GM13976 (cell line): Measurements from ENCODE around the gene TBC1D22A.

Source experiments
- DNase-seq: peaks from one replicate; pipeline ENCODE4 v3.0.0; 2012; ENCODE audit warnings: low spot score
- in situ Hi-C: fragments of 300-500 bp; cut with MboI; formaldehyde crosslinking; loops from one replicate; pipeline ENCODE4 v1.12.0; 2022; ENCODE audit warnings: low sequenced_read_pairs, mixed read lengths, inconsistent platforms; ENCODE audit not compliant: unreplicated experiment
- TF ChIP-seq, protein P1 (sequence below): IDR thresholded peaks from 2 replicates; pipeline ENCODE4 v1.5.1; 2012; ENCODE audit warnings: borderline replicate concordance, mild to moderate bottlenecking; ENCODE audit not compliant: insufficient read depth; ENCODE audit errors: extremely low read depth, missing control alignments, control extremely low read depth

Gene TBC1D22A

GRCh38 chr22:47144076-47144765 lies 381.8 kb downstream of the TBC1D22A start:
- TF ChIP-seq, protein P1, sequence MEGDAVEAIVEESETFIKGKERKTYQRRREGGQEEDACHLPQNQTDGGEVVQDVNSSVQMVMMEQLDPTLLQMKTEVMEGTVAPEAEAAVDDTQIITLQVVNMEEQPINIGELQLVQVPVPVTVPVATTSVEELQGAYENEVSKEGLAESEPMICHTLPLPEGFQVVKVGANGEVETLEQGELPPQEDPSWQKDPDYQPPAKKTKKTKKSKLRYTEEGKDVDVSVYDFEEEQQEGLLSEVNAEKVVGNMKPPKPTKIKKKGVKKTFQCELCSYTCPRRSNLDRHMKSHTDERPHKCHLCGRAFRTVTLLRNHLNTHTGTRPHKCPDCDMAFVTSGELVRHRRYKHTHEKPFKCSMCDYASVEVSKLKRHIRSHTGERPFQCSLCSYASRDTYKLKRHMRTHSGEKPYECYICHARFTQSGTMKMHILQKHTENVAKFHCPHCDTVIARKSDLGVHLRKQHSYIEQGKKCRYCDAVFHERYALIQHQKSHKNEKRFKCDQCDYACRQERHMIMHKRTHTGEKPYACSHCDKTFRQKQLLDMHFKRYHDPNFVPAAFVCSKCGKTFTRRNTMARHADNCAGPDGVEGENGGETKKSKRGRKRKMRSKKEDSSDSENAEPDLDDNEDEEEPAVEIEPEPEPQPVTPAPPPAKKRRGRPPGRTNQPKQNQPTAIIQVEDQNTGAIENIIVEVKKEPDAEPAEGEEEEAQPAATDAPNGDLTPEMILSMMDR = no peak
- no peak for DNase-seq
- in situ Hi-C loops = no loop called here

DNA sequence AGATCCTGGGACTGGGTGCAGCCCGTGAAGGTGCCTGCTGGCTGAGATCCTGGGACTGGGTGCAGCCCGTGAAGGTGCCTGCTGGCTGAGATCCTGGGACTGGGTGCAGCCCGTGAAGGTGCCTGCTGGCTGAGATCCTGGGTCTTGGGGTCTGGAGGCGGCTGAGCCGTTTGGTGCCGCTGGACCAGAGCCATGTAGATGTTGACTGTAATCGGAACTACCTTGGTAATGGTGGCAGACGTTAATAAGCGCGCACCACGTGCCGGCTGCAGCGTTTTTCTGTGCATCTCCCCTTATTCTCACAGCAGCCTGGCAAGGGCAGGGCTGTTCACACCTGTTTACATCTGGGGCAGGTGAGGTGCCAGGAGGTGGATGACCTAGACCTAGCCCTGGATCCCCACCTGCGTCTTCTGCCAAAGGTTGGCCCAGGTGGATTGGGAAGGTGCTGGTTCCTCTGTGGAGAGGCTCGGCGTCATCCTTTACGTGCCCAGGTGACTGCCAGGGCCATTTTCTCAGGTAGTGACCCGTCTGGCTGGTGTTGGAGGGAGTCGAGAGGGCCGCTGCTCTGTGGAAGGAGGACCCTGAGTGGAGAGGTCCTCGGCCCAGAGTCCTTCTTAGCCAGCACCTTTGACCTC lies 382.5 kb downstream of the TBC1D22A start:
- TF ChIP-seq, protein P1 = no peak
- in situ Hi-C loops = no loop called here
- DNase-seq = no peak

- TF ChIP-seq, protein P1 = no peak
- no peak for DNase-seq
- in situ Hi-C loops = no loop called here
Observed at GRCh38 chr22:47145883-47146282, 383.4 kb downstream of the TBC1D22A start.

DNA sequence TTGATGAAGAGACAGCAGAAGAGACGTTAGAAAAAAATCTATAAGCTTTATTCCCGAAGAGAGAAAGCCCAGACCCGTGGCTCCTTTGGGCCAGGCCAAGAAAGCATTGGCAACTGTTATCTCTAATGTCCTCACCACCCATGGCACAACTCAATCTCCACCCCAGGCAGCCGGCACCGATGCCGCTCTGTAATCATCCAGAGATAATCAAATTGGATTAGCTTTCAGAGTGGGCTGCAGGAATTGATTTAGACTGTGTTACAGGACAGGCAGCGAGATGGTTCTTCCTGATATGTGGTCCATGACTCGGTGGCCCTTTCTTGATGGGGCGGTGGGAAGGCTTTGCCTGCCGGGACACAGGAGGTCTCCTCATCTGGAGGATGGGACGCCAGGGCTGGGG lies 383.9 kb downstream of the TBC1D22A start:
- DNase-seq = no peak
- in situ Hi-C loops = no loop called here
- TF ChIP-seq, protein P1 = no peak

GRCh38 chr22:47146941-47147340 lies 384.5 kb downstream of the TBC1D22A start:
- no peak for DNase-seq
- in situ Hi-C loops = no loop called here
- TF ChIP-seq, protein P1 = no peak

DNA sequence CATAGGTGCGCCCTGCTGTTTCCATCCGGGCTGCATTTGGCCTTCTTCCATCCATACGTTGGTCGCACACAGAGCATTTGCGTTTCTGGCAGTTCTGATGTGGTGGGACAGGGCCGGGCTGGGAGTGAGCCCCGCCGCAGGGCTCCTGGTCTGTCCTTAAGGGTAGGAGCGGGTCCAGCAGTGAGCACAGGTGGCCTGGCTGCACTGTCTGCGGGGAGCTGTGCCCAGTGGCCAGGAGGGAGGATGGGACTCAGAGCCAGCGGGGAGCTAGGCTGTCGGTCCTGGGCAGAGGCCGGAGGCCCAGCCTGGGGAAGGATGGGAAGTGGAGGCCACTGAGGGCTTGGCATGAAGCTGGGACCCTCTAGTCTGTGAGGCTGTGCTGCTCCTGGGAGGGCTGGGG lies 385.1 kb downstream of the TBC1D22A start:
- in situ Hi-C loops = no loop called here
- TF ChIP-seq, protein P1 = no peak
- DNase-seq = no peak

- DNase-seq = no peak
- in situ Hi-C loops = no loop called here
- TF ChIP-seq, protein P1 = no peak
Observed at GRCh38 chr22:47148510-47148909, 386.1 kb downstream of the TBC1D22A start.
